Fibroblast of upper back skin (primary cell): Measurements from ENCODE around the gene AGXT2.

Source experiments
- DNase-seq: peaks from one replicate; pipeline ENCODE4 v3.0.0-alpha.2; 2013

The AGXT2 gene

DNA sequence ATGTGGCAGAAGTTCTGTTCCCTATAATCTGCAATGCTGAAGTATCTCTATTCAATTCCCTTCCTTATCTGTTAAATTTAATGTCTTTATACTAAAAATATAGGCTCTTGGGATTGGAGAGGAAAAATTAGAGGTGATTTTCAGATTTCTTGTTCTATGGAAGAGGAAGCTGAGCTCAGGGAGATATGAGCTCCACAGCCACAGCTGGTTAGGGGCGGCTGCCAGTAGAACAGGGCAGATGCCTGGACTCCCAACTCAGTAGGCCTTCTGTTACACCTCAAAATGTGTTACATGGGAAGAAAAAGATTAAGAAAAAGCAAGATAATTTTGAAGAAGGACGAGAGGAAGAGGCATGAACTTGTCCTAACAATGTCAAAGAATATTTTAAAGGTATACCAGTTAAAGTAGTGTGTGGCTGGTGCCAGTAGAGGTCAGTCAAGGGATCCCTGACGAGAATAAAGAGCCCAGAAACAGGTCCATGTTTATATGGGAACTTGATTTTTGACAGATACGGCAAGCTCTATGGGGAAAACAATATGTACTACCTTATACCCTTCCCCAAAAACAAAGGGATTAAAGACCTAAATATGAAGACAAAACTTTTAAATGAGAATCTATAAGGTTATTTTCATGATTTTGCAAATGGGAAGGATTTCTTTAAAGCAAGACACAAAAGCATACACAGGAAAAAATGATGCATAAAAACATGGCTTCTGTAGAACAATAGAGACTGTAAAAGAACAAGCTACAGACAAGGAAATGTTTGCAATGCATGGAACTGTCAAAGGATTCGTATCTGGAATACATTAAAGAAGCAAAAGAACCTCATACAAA is 89.7 kb downstream of the AGXT2 start:
- peak; percentile 26 for DNase-seq

DNA sequence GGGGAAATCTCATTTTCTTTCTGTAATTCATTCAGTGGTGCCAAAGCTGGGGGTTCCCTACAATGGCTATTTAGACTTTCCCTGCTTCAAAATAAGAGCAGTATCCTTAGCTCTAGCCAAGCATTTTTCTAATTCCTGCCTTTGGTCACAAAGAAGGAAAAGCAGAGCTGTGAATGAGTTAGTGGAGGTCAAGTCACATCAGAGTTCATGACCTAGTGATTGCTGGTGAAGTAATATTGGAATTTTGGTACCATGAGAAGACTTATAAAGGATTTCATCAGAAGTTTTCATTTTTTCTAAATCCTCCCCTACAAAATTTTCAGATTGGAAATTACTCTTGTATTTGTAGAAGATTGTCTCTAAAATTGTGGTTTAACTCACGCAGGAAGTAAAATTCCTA is 90.4 kb downstream of the AGXT2 start:
- peak; percentile 18 for DNase-seq
